ENCODE results near the gene RRM2.
"Not testable (repeated sequence)": the region's sequence is repeated elsewhere in the genome, so short reads cannot be mapped to it uniquely, and the experiment has no call there.

The RRM2 gene

GRCh38 chr2:10097352-10098148 is 25.0 kb upstream of the RRM2 start:
- in situ Hi-C loops (cut with MboI; ENCODE audit: low sequenced_read_pairs, unreplicated experiment), result no loop called here
- TF ChIP-seq CTCF (IDR thresholded peaks at IDR 0.05; ENCODE audit: borderline replicate concordance, control extremely low read depth, extremely low read depth, insufficient read depth, missing control alignments), result peak; percentile 78
- DNase-seq (ENCODE audit: low spot score), result peak; percentile 81

GRCh38 chr2:10101491-10101890 is 21.0 kb upstream of the RRM2 start:
- in situ Hi-C loops (cut with MboI; ENCODE audit: low sequenced_read_pairs, unreplicated experiment), result no loop called here
- TF ChIP-seq CTCF (IDR thresholded peaks at IDR 0.05; ENCODE audit: borderline replicate concordance, control extremely low read depth, extremely low read depth, insufficient read depth, missing control alignments), result no peak
- DNase-seq (ENCODE audit: low spot score), result no peak

GRCh38 chr2:10103179-10103578 is 19.4 kb upstream of the RRM2 start:
- in situ Hi-C loops (cut with MboI; ENCODE audit: low sequenced_read_pairs, unreplicated experiment), result no loop called here
- DNase-seq (ENCODE audit: low spot score), result no peak
- no peak for TF ChIP-seq CTCF (IDR thresholded peaks at IDR 0.05; ENCODE audit: borderline replicate concordance, control extremely low read depth, extremely low read depth, insufficient read depth, missing control alignments)

DNA sequence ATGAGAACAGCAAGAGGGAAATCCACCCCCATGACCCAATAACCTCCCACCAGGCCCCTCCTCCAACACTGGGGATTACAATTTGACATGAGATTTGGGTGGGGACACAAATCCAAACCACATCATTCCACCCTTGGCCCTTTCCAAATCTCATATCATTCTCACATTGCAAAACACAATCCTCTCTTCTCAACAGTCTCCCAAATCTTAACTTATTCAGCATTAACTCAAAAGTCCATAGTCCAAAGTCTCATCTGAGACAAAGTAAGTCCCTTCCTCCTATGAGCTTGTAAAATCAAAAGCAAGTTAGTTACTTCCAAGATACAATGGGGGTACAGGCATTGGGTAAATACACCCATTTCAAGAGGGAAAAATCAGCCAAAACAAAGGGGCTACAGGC is 17.6 kb upstream of the RRM2 start:
- DNase-seq (ENCODE audit: low spot score); in situ Hi-C loops (cut with MboI; ENCODE audit: low sequenced_read_pairs, unreplicated experiment): not testable (repeated sequence)

GRCh38 chr2:10109311-10109710 is 13.2 kb upstream of the RRM2 start:
- no peak for TF ChIP-seq CTCF (IDR thresholded peaks at IDR 0.05; ENCODE audit: borderline replicate concordance, control extremely low read depth, extremely low read depth, insufficient read depth, missing control alignments)
- in situ Hi-C loops (cut with MboI; ENCODE audit: low sequenced_read_pairs, unreplicated experiment), result no loop called here

GRCh38 chr2:10119027-10119325 is 3.6 kb upstream of the RRM2 start:
- in situ Hi-C loops (cut with MboI; ENCODE audit: low sequenced_read_pairs, unreplicated experiment), result no loop called here
- DNase-seq (ENCODE audit: low spot score), result no peak
- TF ChIP-seq CTCF (IDR thresholded peaks at IDR 0.05; ENCODE audit: borderline replicate concordance, control extremely low read depth, extremely low read depth, insufficient read depth, missing control alignments), result no peak

More at GRCh38 chr2:10109311-10109710, 13.2 kb upstream of the RRM2 start:
- no peak for DNase-seq (ENCODE audit: low spot score)

- DNase-seq (ENCODE audit: low spot score), result no peak
- in situ Hi-C loops (cut with MboI; ENCODE audit: low sequenced_read_pairs, unreplicated experiment), result loop anchor here (10.0 kb wide), 1 partner anchor 295 kb away; no protein-coding TSS in a partner anchor
These were observed 2.9 kb upstream of the RRM2 start for GRCh38 chr2:10119601-10120157.

More at GRCh38 chr2:10119601-10120157, 2.9 kb upstream of the RRM2 start:
- TF ChIP-seq CTCF (IDR thresholded peaks at IDR 0.05; ENCODE audit: borderline replicate concordance, control extremely low read depth, extremely low read depth, insufficient read depth, missing control alignments), result no peak

Data from GM13976 (cell line).